NCI-H510A treated with DMSO at 0.1 percent for 48 hours (cell line): ENCODE measurements around the gene AK8.
A peak's percentile ranks its signal among the peaks of the same experiment; 100 is the strongest.

ENCODE experiments used
- DNase-seq: peaks from one replicate; lab custom pipeline; 2025; lab: John Stamatoyannopoulos, UW

AK8 gene

GRCh38 chr9:132887181-132888120 is 9.4 kb upstream of the AK8 start:
- no peak for DNase-seq

DNA sequence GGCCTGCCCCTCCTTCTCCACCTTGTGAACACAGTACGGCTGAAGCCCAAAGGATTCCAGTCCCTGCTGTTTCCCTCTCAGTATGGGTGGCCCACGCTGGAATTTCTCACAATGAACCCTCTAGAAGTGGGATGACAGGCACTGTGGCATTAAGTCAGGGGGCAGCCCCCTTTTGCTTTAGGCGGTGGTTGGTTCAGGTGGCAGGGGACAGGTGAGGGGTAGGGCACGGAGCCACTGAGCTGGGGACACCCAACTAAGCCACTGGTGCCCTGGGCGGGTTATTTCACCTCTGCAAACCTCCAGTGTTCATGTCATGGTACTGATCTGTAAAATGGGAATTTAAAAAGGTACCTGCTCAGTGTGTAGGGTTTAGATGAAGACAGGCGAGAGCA is 8.2 kb upstream of the AK8 start:
- DNase-seq, result no peak

DNA sequence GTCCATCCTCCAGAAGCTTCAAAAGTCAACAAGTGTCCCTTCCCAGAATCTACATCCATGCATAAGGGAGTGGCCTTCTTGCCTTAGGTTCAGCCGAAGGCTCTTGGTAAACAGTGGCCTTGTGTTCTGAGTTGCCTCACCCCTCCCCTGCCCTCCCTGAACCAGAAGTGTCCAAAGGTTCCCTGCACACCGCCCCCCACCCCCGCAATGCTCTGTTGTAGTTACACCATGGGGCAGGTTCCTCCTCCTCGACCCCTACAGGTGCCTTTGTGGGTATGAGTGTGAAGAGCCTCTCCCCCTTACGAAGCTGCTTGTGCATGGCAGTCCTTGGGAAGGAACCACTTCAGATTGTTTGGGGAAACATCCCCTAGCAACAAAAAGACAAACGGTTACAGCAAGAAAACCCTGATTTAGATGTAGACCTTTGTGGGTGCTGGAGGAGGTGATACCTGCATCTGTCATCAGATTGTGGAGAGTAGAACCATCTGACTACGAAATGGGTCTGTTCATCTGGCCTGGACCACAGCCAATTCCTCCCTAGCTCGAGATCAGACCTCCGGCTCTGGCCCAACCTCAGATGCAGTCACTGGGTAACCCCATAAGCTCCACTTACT is 7.7 kb upstream of the AK8 start:
- no peak for DNase-seq

- no peak for DNase-seq
These were observed 5.5 kb upstream of the AK8 start for GRCh38 chr9:132883349-132884294.

- no peak for DNase-seq
These were observed 4.5 kb upstream of the AK8 start for GRCh38 chr9:132882616-132883015.

DNA sequence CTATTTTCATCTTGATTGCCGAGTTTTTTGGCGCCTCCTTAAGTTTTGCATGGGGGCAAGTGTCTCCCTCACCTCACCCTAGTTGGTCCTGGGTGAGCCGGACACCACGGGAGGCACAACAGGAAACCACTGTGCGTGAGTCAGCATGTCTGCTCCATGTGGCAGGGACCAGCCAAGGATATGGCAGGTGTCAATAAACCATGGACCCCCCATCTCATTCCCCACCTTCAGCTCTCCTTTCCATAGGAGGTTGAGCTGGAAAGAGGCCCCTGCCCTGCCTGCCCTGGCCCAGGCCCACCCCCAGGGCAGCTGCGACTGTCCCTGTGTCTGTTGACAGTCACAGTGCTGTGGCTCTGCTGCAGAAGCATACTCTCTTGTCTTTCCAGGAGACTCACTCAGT is 3.7 kb upstream of the AK8 start:
- DNase-seq, result no peak

GRCh38 chr9:132880324-132880661 is 2.2 kb upstream of the AK8 start:
- DNase-seq, result no peak

DNA sequence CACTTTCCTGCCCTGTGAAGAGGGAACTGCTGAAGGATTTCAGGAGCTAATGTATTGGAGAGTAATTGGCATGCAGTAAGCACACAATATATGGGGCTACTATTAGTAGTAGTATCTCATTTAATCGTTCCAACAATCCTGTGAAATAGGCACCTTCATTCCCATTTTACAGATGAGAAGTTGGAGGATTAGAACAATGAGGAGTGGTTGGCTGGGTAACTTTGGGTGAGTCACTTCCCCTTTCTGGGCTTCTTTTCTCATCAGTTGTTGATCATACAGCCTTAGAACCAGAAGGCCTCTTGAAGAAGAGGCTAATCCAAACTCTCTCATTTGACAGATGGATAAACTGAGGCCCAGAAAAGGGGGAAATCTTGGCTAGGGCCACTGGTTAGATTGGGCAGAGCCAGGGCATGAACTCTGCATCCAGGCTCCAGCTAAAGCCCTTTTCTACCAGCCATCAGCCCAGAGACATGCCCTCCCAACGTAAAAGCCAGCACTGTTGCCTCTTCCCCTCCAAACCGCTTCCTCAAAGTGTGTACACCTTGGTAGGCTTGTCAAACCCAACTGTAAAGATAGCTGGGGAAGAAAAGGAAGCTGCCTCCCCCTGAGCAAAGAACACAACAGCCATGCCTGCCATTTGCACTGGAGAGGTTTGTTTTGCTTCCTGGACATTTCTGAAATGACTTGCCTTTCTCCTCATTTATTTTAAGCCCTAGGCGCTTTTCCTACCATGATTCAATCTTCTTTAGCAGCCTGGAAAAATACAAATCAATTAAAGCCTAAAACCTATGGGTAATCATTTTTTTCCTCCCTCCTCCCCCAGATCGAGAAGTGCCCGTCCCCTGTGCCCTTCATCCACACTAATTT is 1.6 kb upstream of the AK8 start:
- no peak for DNase-seq

DNA sequence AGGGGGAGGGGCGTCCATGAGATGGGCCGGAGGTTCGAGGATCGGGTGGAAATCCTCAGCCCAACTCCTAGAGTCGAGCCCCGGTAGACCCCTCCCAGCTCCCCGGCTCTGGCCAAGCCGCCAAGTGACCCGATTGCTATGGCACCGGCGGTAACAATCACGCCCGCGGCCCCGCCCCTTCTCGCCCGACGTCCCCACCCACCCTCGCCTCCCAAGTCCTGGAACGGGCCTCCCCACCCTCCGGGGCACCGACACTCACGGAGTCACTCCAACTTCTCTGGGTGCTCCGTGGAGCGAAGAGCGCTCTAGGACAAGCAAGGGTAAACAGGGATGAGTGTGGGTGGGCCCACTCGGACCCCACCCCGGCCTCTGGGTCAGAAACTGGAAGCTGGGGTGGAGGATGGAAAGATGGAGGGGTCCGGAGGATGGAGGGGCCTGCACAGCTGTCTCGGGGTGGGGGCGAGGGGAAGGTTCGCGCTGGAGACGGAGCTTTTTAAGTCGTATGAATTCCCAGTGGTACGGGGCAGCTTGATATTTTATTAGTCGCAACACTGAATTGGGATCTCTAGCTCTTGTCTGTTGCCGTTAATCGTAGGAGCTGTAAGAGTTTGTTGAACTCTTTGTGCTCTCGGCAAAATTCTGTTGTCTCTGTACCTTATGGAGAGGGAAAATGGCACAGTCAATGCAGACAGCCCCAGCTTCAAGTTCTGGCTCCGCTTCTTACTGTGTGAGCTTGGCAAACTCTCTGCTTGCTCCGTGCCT is 792 bp upstream of the AK8 start, which contains the start of gene SPACA9:
SPACA9 (plus strand) TSS at position 204 of the 762 bp plus-strand sequence. CDS start 5,050 bp downstream, outside the sequence.
- peak; percentile 22 for DNase-seq

- DNase-seq, result no peak
These were observed 643 bp downstream of the AK8 start for GRCh38 chr9:132877458-132877823.

- DNase-seq, result no peak
These were observed 1.2 kb downstream of the AK8 start for GRCh38 chr9:132876849-132877248.

- DNase-seq, result no peak
These were observed 2.9 kb downstream of the AK8 start for GRCh38 chr9:132875159-132875558.

DNA sequence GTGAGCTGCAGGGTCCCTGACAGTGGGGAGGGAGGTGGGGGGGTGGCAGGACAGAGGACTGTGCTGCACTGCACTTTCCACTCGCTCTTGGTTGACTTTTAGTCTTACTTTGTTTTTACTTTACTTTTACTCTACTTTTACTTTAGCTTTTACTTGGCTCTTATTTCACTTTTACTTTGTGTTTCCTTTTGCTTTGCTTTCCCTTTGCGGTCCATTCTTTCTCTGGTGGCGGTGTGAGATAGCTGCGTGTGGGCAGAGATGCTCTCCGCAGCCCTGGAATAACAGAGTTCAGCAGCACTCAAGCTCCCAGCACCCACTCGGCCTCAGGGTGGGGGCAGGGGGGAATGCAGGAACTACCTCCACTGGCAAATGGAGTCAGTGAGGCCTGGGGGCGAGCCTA is 4.7 kb downstream of the AK8 start:
- no peak for DNase-seq

DNA sequence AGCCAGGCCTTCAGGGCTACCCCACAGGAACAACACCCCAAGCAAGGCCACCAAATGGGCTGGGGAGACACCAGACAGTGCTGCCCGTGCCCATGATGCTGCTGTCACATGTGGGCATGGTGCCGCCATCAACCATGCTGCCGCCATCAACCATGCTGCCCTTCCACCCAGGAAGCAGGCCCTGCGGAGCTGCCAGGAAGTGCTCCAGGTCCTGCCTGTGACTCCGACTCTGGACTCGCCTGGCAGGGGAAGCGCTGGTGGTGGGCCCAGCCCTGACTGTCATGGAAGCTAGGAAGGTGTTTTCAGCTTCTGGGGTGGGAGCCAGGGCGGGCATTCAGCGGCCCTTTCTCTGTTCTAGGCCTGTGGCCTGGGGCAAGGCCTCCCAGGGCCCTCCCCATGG is 8.8 kb downstream of the AK8 start:
- DNase-seq, result no peak

DNA sequence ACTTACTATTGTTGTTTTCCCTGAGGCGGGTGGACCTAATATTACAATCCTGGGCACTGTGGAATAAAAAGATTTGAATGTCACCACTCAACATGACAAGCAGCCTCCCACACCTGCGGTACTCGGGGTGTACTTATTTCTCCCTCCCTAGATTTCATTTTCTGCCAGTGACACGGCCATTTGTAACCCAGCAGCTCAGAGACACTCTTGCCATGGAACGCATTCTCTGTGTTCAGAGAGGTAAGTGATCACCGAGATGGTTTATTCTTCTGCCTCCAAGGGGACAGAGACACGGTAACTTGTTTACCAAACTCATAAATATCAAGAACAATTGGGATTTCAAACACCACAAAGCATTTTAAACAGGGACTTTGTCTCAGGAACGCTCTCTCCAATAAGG is 11.2 kb downstream of the AK8 start:
- no peak for DNase-seq

DNA sequence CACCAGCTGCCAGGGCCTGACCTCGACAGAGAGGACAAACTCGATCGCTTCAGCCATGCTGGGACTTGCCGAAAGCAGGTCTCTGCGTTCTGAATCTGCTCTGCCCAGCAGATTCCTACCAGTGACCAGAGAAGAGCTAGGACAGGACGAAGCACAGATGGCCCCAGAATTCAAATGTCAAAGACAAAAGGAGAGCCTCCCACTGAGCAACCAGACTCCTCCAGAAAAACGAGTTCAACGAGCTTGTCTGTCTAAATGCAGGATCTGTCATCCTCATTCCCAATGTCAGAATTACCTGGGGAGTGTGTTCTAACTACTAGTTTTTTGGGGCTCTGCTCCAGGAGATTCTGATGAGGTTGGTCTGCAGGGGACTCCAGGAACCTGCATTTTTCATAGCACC is 13.4 kb downstream of the AK8 start:
- DNase-seq, result no peak

- no peak for DNase-seq
These were observed 13.8 kb downstream of the AK8 start for GRCh38 chr9:132864277-132864676.

DNA sequence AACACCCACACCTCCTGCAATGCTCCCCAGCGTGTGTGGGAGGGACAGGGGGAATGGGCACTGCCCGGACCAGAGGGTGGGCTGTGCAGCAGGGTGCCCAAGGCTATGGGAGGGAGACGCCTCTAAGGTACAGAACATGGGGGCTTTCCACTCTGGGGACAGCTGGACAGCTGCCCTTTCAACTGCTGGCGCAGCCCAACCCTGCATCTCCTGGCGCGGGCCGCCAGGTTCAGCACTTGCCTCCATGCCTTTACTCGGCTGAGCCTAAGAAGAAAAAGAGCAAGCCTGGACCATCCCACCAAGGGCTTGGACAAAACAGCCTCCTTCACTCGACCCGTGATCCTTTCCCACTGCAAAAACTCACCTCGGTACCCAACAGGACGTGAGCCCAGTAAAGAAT is 15.0 kb downstream of the AK8 start:
- no peak for DNase-seq

GRCh38 chr9:132862533-132862932 is 15.6 kb downstream of the AK8 start:
- DNase-seq, result no peak

DNA sequence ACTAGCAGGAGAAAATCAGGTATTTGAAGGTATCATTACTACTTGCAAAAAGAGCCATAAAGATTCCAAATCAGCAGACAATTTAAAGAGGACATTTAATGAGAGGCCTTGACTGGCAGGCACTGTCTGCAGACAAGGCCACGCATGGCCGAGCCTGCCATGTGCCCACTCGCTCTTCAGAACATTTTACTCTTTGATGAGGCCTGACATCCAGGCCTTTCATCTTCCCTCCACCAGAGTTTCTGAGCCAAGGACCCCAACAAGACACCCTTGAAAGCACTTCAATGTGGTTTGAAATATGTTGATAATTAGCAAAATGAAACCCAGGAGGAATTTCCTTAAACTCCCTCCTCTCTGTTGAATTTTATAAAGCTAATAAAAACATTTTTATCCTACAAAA is 16.4 kb downstream of the AK8 start:
- no peak for DNase-seq

DNA sequence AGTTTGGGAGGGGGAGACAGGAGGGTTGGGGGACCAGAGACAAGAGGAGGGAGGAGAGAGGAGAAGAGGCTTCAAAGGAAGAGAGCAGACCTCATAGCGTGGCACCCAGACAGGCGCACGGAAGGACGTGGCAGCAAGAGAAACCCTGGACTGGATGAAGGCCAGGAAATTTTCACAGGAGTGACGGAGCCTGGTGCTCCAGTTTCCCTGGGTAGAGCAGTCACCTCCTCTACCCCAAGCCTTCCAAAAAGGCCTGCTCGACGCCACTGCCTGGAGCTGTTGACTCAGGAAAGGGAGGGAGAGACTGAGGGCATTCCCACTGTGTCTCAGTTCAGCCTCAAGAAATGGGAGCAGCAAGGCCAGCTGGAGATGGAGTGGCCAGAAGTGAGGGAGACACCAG is 19.3 kb downstream of the AK8 start:
- no peak for DNase-seq
